Activated CD8-positive, alpha-beta memory T cell treated with anti-CD3 and anti-CD28 coated beads, Interleukin-2, amount 10 ng/mL, durations not matched to agents 7 days and 5 days (primary cell): ENCODE data around the gene KIAA2012. TPM values are rescaled to one million over a fixed set of nuclear protein-coding genes. Genes with fewer than 3 reads are reported as not detected.
A peak's percentile ranks its signal among the peaks of the same experiment; 100 is the strongest.
"Not testable (repeated sequence)": the region's sequence is repeated elsewhere in the genome, so short reads cannot be mapped to it uniquely, and the experiment has no call there.

Source experiments
- ATAC-seq: fragments of 150-1000 bp; cut with Tn5 transposase; one replicate; pipeline ENCODE4 v1.10.0; 2021; ENCODE audit warnings: moderate library complexity
- CTCF ChIA-PET: fragments of 350-600 bp; sonication (Branson Sonifier 250); formaldehyde crosslinking; loops from one replicate; lab custom pipeline; 2021; ENCODE audit warnings: antibody characterized with exemption; lab: Charles Lee
- DNase-seq: peaks from one replicate; pipeline ENCODE4 v3.0.0-alpha.2; 2020
- H3K27ac Mint-ChIP-seq: one replicate; pipeline ENCODE4 v1.8.0; 2021; ENCODE audit warnings: mild to moderate bottlenecking, mixed read lengths
- H3K27me3 Mint-ChIP-seq: one replicate; pipeline ENCODE4 v1.8.0; 2021; ENCODE audit warnings: mixed read lengths
- H3K36me3 Mint-ChIP-seq: one replicate; pipeline ENCODE4 v1.8.0; 2021; ENCODE audit warnings: mild to moderate bottlenecking, mixed read lengths
- H3K4me1 Mint-ChIP-seq: one replicate; pipeline ENCODE4 v1.8.0; 2021; ENCODE audit warnings: mixed read lengths
- H3K4me3 Mint-ChIP-seq: one replicate; pipeline ENCODE4 v1.8.0; 2021; ENCODE audit warnings: mild to moderate bottlenecking, moderate library complexity, mixed read lengths
- H3K9me3 Mint-ChIP-seq: one replicate; pipeline ENCODE4 v1.8.0; 2022; ENCODE audit warnings: low read depth, mixed read lengths
- total RNA-seq, 2 experiments: library from RNA; stranded (reverse); gene quantifications; one replicate each; pipeline ENCODE4 v1.2.3, GENCODE V29; 2021

Gene KIAA2012
- total RNA-seq, 2 experiments from 2014 or later, result 0.05 TPM; not detected in 1

- DNase-seq (no peak), ATAC-seq (no peak)
- H3K27me3 Mint-ChIP-seq, result peaks cover 19% of the 10 kb centered on the region
- CTCF ChIA-PET, result no interaction called here
- no peak overlapping the region for H3K4me3 Mint-ChIP-seq
- H3K36me3 Mint-ChIP-seq, result no peaks in the 10 kb centered on the region
- no peaks in the 10 kb centered on the region for H3K9me3 Mint-ChIP-seq
- H3K4me1 Mint-ChIP-seq, result peaks cover 19% of the 10 kb centered on the region
- no peak overlapping the region for H3K27ac Mint-ChIP-seq
Measured at GRCh38 chr2:202122163-202122540, 49.1 kb downstream of the KIAA2012 start.

- H3K36me3 Mint-ChIP-seq, result no peaks in the 10 kb centered on the region
- peak; percentile 47 for ATAC-seq
- H3K9me3 Mint-ChIP-seq, result no peaks in the 10 kb centered on the region
- H3K4me3 Mint-ChIP-seq, result no peak overlapping the region
- H3K4me1 Mint-ChIP-seq, result peaks cover 19% of the 10 kb centered on the region
- H3K27me3 Mint-ChIP-seq, result peaks cover 19% of the 10 kb centered on the region
- CTCF ChIA-PET, result no interaction called here
- H3K27ac Mint-ChIP-seq, result no peak overlapping the region
- no peak for DNase-seq
Measured at GRCh38 chr2:202122980-202123720, 50.1 kb downstream of the KIAA2012 start.

- H3K27me3 Mint-ChIP-seq, result peaks cover 19% of the 10 kb centered on the region
- ATAC-seq (no peak), DNase-seq (no peak)
- H3K36me3 Mint-ChIP-seq, result no peaks in the 10 kb centered on the region
- H3K27ac Mint-ChIP-seq, result no peak overlapping the region
- peaks cover 19% of the 10 kb centered on the region for H3K4me1 Mint-ChIP-seq
- H3K9me3 Mint-ChIP-seq, result no peaks in the 10 kb centered on the region
- CTCF ChIA-PET, result no interaction called here
- no peak overlapping the region for H3K4me3 Mint-ChIP-seq
Measured at GRCh38 chr2:202124286-202124685, 51.2 kb downstream of the KIAA2012 start.

GRCh38 chr2:202127687-202128331 lies 54.8 kb downstream of the KIAA2012 start:
- Mint-ChIP-seq H3K4me3 (no peak overlapping the region), H3K36me3 (no peaks in the 10 kb centered on the region), H3K27me3 (peaks cover 19% of the 10 kb centered on the region), H3K27ac (no peak overlapping the region), H3K4me1 (peaks cover 15% of the 10 kb centered on the region), H3K9me3 (no peaks in the 10 kb centered on the region)
- CTCF ChIA-PET, result no interaction called here
- no peak for DNase-seq
- ATAC-seq, result no peak

- DNase-seq, result no peak
- H3K27ac Mint-ChIP-seq, result no peak overlapping the region
- CTCF ChIA-PET, result interaction anchor here (1.4 kb wide), 1 partner anchor 48 kb away, joined by 3 read pairs; no protein-coding TSS in a partner anchor
Measured at GRCh38 chr2:202129841-202130240, 56.8 kb downstream of the KIAA2012 start.

GRCh38 chr2:202133200-202133908 lies 60.3 kb downstream of the KIAA2012 start:
- Mint-ChIP-seq H3K27ac (no peak overlapping the region), H3K4me1 (no peaks in the 10 kb centered on the region), H3K36me3 (no peaks in the 10 kb centered on the region), H3K27me3 (no peaks in the 10 kb centered on the region), H3K9me3 (no peaks in the 10 kb centered on the region), H3K4me3 (no peak overlapping the region)
- ATAC-seq (no peak), DNase-seq (no peak)
- CTCF ChIA-PET, result no interaction called here

More at GRCh38 chr2:202129841-202130240, 56.8 kb downstream of the KIAA2012 start:
- ATAC-seq, result no peak
- H3K36me3 Mint-ChIP-seq, result no peaks in the 10 kb centered on the region
- H3K27me3 Mint-ChIP-seq, result peaks cover 10% of the 10 kb centered on the region
- peaks cover 7% of the 10 kb centered on the region for H3K4me1 Mint-ChIP-seq
- no peak overlapping the region for H3K4me3 Mint-ChIP-seq
- no peaks in the 10 kb centered on the region for H3K9me3 Mint-ChIP-seq

- Mint-ChIP-seq H3K27me3 (no peaks in the 10 kb centered on the region), H3K36me3 (no peaks in the 10 kb centered on the region), H3K9me3 (no peaks in the 10 kb centered on the region), H3K27ac (no peak overlapping the region), H3K4me3 (no peak overlapping the region), H3K4me1 (no peaks in the 10 kb centered on the region)
- CTCF ChIA-PET, result no interaction called here
- no peak for DNase-seq
- no peak for ATAC-seq
Measured at GRCh38 chr2:202133909-202134265, 60.8 kb downstream of the KIAA2012 start.

- no peaks in the 10 kb centered on the region for H3K4me1 Mint-ChIP-seq
- no peaks in the 10 kb centered on the region for H3K27me3 Mint-ChIP-seq
- H3K4me3 Mint-ChIP-seq, result no peak overlapping the region
- no peak for ATAC-seq
- CTCF ChIA-PET, result no interaction called here
- no peaks in the 10 kb centered on the region for H3K36me3 Mint-ChIP-seq
- no peak for DNase-seq
- no peak overlapping the region for H3K27ac Mint-ChIP-seq
- H3K9me3 Mint-ChIP-seq, result no peaks in the 10 kb centered on the region
Measured at GRCh38 chr2:202135091-202135874, 62.2 kb downstream of the KIAA2012 start.

- H3K4me1 Mint-ChIP-seq, DNase-seq, H3K9me3 Mint-ChIP-seq, H3K27ac Mint-ChIP-seq, H3K36me3 Mint-ChIP-seq, H3K4me3 Mint-ChIP-seq, ATAC-seq, H3K27me3 Mint-ChIP-seq: not testable (repeated sequence)
- CTCF ChIA-PET, result interaction anchor here (1.3 kb wide), 1 partner anchor 10 kb away, joined by 4 read pairs; no protein-coding TSS in a partner anchor
Measured at GRCh38 chr2:202136039-202136438, 63.0 kb downstream of the KIAA2012 start.

GRCh38 chr2:202136526-202136925 lies 63.5 kb downstream of the KIAA2012 start:
- CTCF ChIA-PET, result interaction anchor here (1.3 kb wide), 1 partner anchor 10 kb away, joined by 4 read pairs; no protein-coding TSS in a partner anchor
- H3K27me3 Mint-ChIP-seq, result no peaks in the 10 kb centered on the region

GRCh38 chr2:202140522-202141252 lies 67.6 kb downstream of the KIAA2012 start:
- H3K4me3 Mint-ChIP-seq, result no peak overlapping the region
- no peaks in the 10 kb centered on the region for H3K4me1 Mint-ChIP-seq
- CTCF ChIA-PET, result no interaction called here
- peaks cover 21% of the 10 kb centered on the region for H3K27me3 Mint-ChIP-seq
- no peaks in the 10 kb centered on the region for H3K9me3 Mint-ChIP-seq
- no peak for ATAC-seq
- no peak for DNase-seq
- no peaks in the 10 kb centered on the region for H3K36me3 Mint-ChIP-seq
- H3K27ac Mint-ChIP-seq, result no peak overlapping the region

More at GRCh38 chr2:202136526-202136925, 63.5 kb downstream of the KIAA2012 start:
- DNase-seq (no peak), ATAC-seq (no peak)
- H3K27ac Mint-ChIP-seq, result no peak overlapping the region
- no peaks in the 10 kb centered on the region for H3K9me3 Mint-ChIP-seq
- no peak overlapping the region for H3K4me3 Mint-ChIP-seq
- no peaks in the 10 kb centered on the region for H3K4me1 Mint-ChIP-seq
- no peaks in the 10 kb centered on the region for H3K36me3 Mint-ChIP-seq

- Mint-ChIP-seq H3K27ac (no peak overlapping the region), H3K36me3 (no peaks in the 10 kb centered on the region), H3K27me3 (peaks cover 21% of the 10 kb centered on the region), H3K4me1 (no peaks in the 10 kb centered on the region), H3K4me3 (no peak overlapping the region), H3K9me3 (no peaks in the 10 kb centered on the region)
- CTCF ChIA-PET, result no interaction called here
- DNase-seq, result no peak
- no peak for ATAC-seq
Measured at GRCh38 chr2:202141329-202141947, 68.4 kb downstream of the KIAA2012 start.
